ENCODE results near the gene CKM.

GRCh38 chr19:45347570-45348366, 25.1 kb upstream of the CKM start:
- TF ChIP-seq ZBTB33 (IDR thresholded peaks at IDR 0.05), result no peak
- TF ChIP-seq POLR2AphosphoS2 (IDR thresholded peaks at IDR 0.05; ENCODE audit: low read depth, low read length), result no peak
- no peak for TF ChIP-seq NR2C1 (IDR thresholded peaks at IDR 0.05)
- TF ChIP-seq BACH1 (IDR thresholded peaks at IDR 0.05; ENCODE audit: borderline replicate concordance), result no peak
- TF ChIP-seq CTCF (IDR thresholded peaks at IDR 0.05 in 2 of 3, conservative IDR thresholded peaks at IDR 0.05 in 1 of 3; ENCODE audit: control insufficient read depth in 2 of 3, extremely low read depth in 1 of 3, insufficient read depth in 1 of 3, low read depth in 3 of 3, low read length in 3 of 3), result no peak
- TF ChIP-seq RAD21 (IDR thresholded peaks at IDR 0.05; ENCODE audit: insufficient read depth, low read depth, low read length), result no peak
- TF ChIP-seq RCOR1 (conservative IDR thresholded peaks at IDR 0.05; ENCODE audit: low read depth, low read length), result no peak
